GM19324 (cell line): ENCODE results near the gene NR3C2.

Experiments
- ATAC-seq: cut with Tn5 transposase; IDR thresholded peaks from one replicate; pipeline ENCODE4 v1.9.1; 2021; ENCODE audit warnings: mild to moderate bottlenecking, moderate library complexity; ENCODE audit not compliant: unreplicated experiment, low FRiP score

NR3C2 gene

DNA sequence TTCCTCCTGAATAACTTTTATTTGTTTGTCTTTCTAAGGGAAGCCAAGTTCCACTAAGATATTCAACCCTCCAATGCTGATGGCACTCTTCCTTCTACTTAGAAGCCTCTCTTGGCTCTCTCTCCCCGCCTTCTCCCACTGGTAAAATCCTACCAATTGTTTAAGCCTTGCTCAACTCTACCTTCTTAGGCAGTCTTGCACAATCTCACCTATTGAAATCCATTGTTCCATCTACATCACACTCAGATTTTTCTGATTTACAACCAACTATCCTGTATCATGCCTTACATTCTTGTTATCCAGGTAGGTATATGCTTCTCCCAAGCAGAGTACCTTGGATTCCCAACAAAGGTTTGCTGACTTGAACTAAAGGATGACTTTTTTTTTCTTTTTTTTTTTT, 69.1 kb downstream of the NR3C2 start:
- no peak for ATAC-seq

DNA sequence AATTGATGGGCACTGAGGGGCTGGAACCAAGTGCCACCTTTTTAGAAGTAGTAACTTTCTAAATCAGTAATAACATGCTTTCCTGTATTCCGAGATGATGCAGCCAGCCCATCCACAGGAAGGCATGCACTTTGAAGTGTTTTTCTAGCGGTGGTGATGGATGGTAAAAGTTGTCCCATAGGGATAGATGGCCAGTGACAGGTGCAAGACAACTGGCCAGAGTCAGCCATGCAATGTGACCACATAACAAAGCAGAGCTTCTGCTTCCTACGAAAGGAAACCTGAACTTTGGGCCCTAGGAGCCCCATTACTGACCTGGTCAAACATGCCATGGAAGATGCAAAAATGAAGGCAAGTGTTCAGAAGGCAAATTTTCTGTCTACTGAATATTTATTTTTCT, 72.3 kb downstream of the NR3C2 start:
- ATAC-seq = no peak

DNA sequence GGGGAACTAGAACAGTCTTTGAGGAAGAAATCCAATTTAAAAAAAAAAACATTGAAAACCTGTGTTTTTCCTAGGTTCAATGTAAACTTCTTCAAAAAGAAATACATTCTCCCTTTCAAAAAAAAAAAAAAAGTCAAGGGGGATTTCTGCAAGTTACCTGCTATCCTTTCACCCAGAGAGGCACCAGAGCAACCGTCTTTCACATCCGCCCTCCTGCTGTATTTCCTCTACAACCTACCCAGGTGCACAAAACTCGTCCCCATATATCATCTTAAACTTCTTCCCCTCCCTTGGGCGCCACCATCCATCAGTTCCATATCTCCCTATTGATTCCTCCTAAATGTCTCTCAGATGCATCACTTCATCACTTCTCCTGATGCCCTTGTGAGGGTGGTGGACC, 74.5 kb downstream of the NR3C2 start:
- no peak for ATAC-seq

GRCh38 chr4:148366251-148366650, 76.0 kb downstream of the NR3C2 start:
- ATAC-seq = no peak

GRCh38 chr4:148364525-148364924, 77.7 kb downstream of the NR3C2 start:
- ATAC-seq = no peak

GRCh38 chr4:148359769-148360168, 82.4 kb downstream of the NR3C2 start:
- no peak for ATAC-seq

- no peak for ATAC-seq
Observed at GRCh38 chr4:148355442-148356123, 86.6 kb downstream of the NR3C2 start.

GRCh38 chr4:148354186-148354585, 88.0 kb downstream of the NR3C2 start:
- ATAC-seq = no peak

DNA sequence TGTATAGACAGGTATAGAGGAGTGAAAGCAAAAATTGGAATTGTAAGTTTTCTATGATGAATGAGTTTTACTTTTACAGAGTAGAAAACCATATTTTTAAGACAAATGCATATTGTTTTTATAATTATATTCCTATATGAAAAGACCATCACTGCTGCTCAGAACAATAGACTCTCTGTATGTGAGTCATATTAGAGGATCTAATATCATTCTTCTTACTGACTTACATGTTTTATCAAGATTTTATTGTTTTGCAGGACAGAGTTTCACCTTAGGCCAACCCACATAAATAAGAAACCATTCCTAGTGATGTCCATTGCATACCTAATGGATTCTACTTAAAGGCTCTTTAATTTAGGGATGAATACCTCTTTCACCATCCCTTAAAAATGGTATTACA, 88.6 kb downstream of the NR3C2 start:
- ATAC-seq = no peak

DNA sequence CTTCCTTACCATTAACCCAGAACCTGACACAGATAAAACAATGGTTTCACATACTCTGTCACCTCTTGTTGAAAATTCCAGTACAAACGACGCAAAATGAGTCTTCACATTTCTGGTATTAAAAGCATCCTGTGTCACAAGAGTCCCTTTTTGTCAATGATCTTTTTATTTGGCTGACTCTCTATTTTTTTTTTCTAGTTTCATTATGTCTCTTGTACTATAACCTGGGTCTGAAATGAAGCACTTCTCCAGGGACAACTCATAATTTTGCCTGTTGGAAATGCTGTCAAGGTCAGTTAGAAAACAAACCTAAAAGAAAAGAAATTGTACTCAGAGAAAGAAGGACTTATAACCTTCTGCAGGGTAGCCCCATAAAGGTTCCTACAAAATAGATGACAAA, 93.1 kb downstream of the NR3C2 start:
- ATAC-seq = no peak

DNA sequence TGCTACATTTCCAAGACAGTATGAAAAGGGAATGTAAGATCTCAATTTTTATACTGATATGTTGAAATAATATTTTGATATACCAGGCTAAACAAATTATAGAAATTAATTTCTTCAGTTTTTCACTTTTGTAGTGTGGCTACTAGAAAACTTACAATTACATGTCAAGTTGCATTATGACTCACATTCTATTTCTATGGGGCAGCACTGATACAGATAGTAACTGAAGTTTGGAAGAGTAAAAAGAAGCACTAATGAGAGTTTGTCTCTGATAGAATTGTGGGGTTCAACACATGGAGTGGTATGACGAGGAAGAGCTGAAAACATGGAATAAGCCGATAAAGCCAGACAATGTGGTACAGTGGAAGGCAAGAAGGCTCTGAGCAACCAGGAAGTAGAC, 95.6 kb downstream of the NR3C2 start:
- no peak for ATAC-seq

DNA sequence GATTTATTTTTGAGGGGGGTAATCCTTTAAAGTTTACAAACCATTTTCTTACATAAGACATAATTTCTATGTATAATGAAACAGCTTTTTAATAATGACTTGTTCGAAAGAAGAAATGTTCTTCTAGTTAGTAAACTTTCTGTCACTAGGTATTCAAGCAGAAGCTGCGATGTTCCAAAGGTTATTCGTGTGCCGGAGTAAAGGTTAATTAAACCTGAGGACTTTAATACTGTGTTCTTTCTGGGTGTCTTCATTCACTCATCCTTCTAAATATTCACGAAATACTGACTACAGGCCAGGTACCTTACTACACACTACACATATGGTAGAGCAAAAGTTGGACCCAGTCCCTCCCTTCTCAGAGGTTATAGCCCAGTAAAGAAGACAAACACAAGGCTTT, 96.7 kb downstream of the NR3C2 start:
- ATAC-seq = no peak

- ATAC-seq = no peak
Observed at GRCh38 chr4:148344941-148345340, 97.3 kb downstream of the NR3C2 start.

DNA sequence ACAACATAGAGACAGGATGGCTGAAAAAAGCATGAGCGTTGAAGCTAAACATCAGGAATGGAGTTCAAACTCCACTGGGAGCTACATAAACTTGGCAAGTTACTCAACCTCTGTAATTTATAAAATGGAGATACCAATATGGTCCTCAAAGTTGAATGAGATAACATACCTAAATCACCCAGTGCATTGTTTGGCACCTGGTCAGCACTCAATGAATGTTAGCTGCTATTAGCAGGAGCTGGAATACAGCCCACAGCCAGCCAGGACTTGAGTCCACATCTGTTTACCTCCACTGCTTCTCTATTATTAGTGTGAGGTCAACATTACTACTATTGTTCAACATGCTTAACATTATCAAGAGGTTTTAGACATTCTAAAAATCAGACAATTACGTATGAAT, 97.9 kb downstream of the NR3C2 start:
- ATAC-seq = no peak

- ATAC-seq = no peak
Observed at GRCh38 chr4:148341980-148342800, 100.0 kb downstream of the NR3C2 start.

- no peak for ATAC-seq
Observed at GRCh38 chr4:148335133-148335532, 107.1 kb downstream of the NR3C2 start.

GRCh38 chr4:148333265-148333664, 108.9 kb downstream of the NR3C2 start:
- no peak for ATAC-seq

DNA sequence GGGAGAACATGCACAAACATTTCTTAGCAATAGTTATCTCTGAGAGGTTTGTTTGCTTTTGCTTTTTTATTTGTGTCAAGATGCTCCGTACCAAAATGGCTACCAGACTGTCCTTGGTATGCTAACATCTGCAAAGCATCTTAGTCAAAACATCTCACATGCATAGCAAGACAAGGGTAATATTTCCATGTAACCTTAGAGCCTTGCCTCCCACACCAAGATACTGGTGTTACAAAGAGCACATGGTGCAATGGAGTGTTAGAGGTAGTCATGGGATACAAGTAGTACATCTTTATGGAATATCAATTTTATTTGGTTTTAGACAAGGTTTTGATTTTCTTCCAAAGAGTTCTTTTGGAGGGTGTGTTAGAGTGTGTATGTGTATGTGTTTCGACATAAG, 109.7 kb downstream of the NR3C2 start:
- ATAC-seq = no peak

DNA sequence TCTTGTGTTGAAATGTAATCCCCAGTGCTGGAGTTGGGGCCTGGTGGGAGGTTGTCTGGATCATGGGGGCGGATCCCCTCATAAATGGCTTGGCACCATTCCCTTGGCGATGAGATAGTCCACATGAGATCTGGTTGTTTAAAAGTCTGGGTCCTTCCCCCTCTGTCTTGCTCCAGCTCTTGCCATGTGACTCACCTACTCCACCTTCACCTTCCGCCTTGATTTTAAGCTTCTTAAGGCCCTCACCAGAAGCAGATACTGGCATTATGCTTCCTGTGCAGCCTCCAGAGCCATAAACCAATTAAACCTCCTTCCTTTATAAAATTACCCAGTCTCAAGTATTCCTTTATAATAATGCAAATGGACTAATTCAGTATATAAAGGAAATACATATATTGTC, 111.5 kb downstream of the NR3C2 start:
- ATAC-seq = no peak

- ATAC-seq = no peak
Observed at GRCh38 chr4:148330161-148330560, 112.1 kb downstream of the NR3C2 start.

GRCh38 chr4:148329751-148330150, 112.5 kb downstream of the NR3C2 start:
- ATAC-seq = no peak

DNA sequence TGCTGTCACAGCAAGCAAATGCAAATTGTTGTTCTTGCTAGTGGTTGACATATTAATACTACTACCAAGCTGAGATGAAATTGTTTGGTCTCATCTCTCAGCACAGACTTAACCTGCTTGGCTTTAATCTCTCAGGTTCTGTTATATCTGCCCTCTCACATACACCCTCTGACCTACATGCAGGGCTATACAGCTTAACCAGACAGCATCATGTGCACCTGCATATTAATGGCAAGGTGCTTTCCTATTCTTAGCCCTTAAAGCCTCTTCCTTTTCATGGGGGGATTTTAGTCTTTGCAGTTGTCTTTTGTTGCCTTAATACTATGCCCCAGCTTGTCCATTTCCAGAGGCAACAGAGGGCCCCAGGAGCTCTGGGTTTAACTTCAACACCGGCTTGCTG, 114.5 kb downstream of the NR3C2 start:
- no peak for ATAC-seq
